Neural cell (in vitro differentiated cells): Measurements from ENCODE around the gene NBL1. TPM values are rescaled to one million over a fixed set of nuclear protein-coding genes. Genes with fewer than 3 reads are reported as not detected.
A peak's percentile ranks its signal among the peaks of the same experiment; 100 is the strongest.

Experiments used
- H2AFZ ChIP-seq: fragments of 200-600, 300-800 bp; sonication (generic), shearing (Covaris generic); 2 replicates; pipeline ENCODE4 v1.6.0; 2014; ENCODE audit warnings: low read depth, mild to moderate bottlenecking, antibody characterized with exemption, low read length, moderate library complexity
- H3F3A ChIP-seq: fragments of 200-600 bp; shearing (Covaris generic); 2 replicates; pipeline ENCODE4 v1.6.1; 2016; ENCODE audit warnings: mild to moderate bottlenecking, moderate library complexity, mixed read lengths, antibody characterized with exemption, low read length; ENCODE audit not compliant: insufficient read depth, poor library complexity, severe bottlenecking
- H3K27ac ChIP-seq: fragments of 200-600, 300-800 bp; sonication (generic), shearing (Covaris generic); 2 replicates; pipeline ENCODE4 v1.5.1; 2014; ENCODE audit warnings: mild to moderate bottlenecking, low read length, moderate library complexity
- H3K27me3 ChIP-seq: fragments of 300-800, 200-600 bp; sonication (generic), shearing (Covaris generic); 2 replicates; pipeline ENCODE4 v1.6.0; 2014; ENCODE audit warnings: mild to moderate bottlenecking, low read depth, low read length, moderate library complexity; ENCODE audit not compliant: insufficient read depth
- H3K36me3 ChIP-seq: fragments of 300-800, 200-600 bp; sonication (generic), shearing (Covaris generic); 2 replicates; pipeline ENCODE4 v1.5.1; 2014; ENCODE audit warnings: mild to moderate bottlenecking, antibody characterized with exemption, low read length, moderate library complexity; ENCODE audit not compliant: insufficient read depth
- H3K4me2 ChIP-seq: fragments of 300-800, 200-600 bp; sonication (generic), shearing (Covaris generic); 2 replicates; pipeline ENCODE4 v1.6.0; 2014; ENCODE audit warnings: mild to moderate bottlenecking, low read length
- H3K4me3 ChIP-seq: fragments of 300-800, 200-600 bp; sonication (generic), shearing (Covaris generic); 2 replicates; pipeline ENCODE4 v1.5.1; 2014; ENCODE audit warnings: mild to moderate bottlenecking, low read length, moderate library complexity
- H3K79me2 ChIP-seq: fragments of 200-600 bp; shearing (Covaris generic); replicated peaks from 2 replicates; pipeline ENCODE4 v1.6.0; 2014; ENCODE audit warnings: mild to moderate bottlenecking, low read length, moderate library complexity; ENCODE audit not compliant: insufficient read depth
- H3K9ac ChIP-seq: fragments of 300-800, 200-600 bp; sonication (generic), shearing (Covaris generic); 2 replicates; pipeline ENCODE4 v1.6.1; 2016; ENCODE audit warnings: mild to moderate bottlenecking, low read length, mixed read lengths
- H3K9me2 ChIP-seq: fragments of 200-600 bp; shearing (Covaris generic); 2 replicates; pipeline ENCODE4 v1.6.1; 2016; ENCODE audit warnings: mild to moderate bottlenecking, low read length, mixed read lengths; ENCODE audit not compliant: insufficient read depth
- H3K9me3 ChIP-seq: fragments of 200-600, 300-800 bp; sonication (generic), shearing (Covaris generic); 2 replicates; pipeline ENCODE4 v1.6.1; 2016; ENCODE audit warnings: mild to moderate bottlenecking, mixed run types, low read length, moderate library complexity, mixed read lengths
- H4K20me1 ChIP-seq: fragments of 200-600 bp; shearing (Covaris generic); 2 replicates; pipeline ENCODE4 v1.6.1; 2016; ENCODE audit warnings: mild to moderate bottlenecking, mixed run types; ENCODE audit not compliant: insufficient read depth
- EP300 ChIP-seq: fragments of 450-650 bp; conservative IDR thresholded peaks from 2 replicates; pipeline ENCODE4 v1.6.1; 2014; ENCODE audit warnings: antibody characterized with exemption, mild to moderate bottlenecking, moderate library complexity; ENCODE audit not compliant: poor library complexity, severe bottlenecking
- EZH2 ChIP-seq: fragments of 200-600, 300-800 bp; shearing (Covaris generic), sonication (generic); IDR thresholded peaks from 2 replicates; pipeline ENCODE4 v1.6.1; 2014; ENCODE audit warnings: antibody characterized with exemption, low read length, borderline replicate concordance, mild to moderate bottlenecking; ENCODE audit not compliant: insufficient read depth, poor library complexity, severe bottlenecking
- MXI1 ChIP-seq: fragments of 450-650 bp; conservative IDR thresholded peaks from 2 replicates; pipeline ENCODE4 v1.6.1; 2014; ENCODE audit warnings: antibody characterized with exemption, mild to moderate bottlenecking; ENCODE audit not compliant: poor library complexity, severe bottlenecking
- POLR2AphosphoS5 ChIP-seq: IDR thresholded peaks from 2 replicates; pipeline ENCODE4 v1.6.1; 2012
- RAD21 ChIP-seq: fragments of 450-650 bp; conservative IDR thresholded peaks from 2 replicates; pipeline ENCODE4 v1.6.1; 2014; ENCODE audit warnings: antibody characterized with exemption, mild to moderate bottlenecking, moderate library complexity
- SMC3 ChIP-seq: fragments of 450-650 bp; conservative IDR thresholded peaks from 2 replicates; pipeline ENCODE4 v1.6.1; 2014; ENCODE audit warnings: antibody characterized with exemption, mild to moderate bottlenecking, moderate library complexity; ENCODE audit not compliant: poor library complexity
- TAF1 ChIP-seq: IDR thresholded peaks from 2 replicates; pipeline ENCODE4 v1.6.1; 2012; ENCODE audit warnings: low read depth
- polyA plus RNA-seq: library from polyadenylated mRNA; depleted of rRNA; stranded (reverse); fragments of >200 nt; gene quantifications from 2 replicates; pipeline ENCODE4 v1.2.3, GENCODE V29; 2014
- TF ChIP-seq, protein P1 (sequence below): fragments of 450-650 bp; IDR thresholded peaks from 2 replicates; pipeline ENCODE4 v1.5.1; 2014; ENCODE audit warnings: antibody characterized with exemption, mild to moderate bottlenecking, moderate library complexity; ENCODE audit not compliant: poor library complexity, severe bottlenecking
- TF ChIP-seq, protein P2 (sequence below): IDR thresholded peaks from 2 replicates; pipeline ENCODE4 v1.6.1; 2012; ENCODE audit warnings: borderline replicate concordance

The NBL1 gene
- polyA plus RNA-seq, 1 donor from 2014 or later = 9.9 TPM

DNA sequence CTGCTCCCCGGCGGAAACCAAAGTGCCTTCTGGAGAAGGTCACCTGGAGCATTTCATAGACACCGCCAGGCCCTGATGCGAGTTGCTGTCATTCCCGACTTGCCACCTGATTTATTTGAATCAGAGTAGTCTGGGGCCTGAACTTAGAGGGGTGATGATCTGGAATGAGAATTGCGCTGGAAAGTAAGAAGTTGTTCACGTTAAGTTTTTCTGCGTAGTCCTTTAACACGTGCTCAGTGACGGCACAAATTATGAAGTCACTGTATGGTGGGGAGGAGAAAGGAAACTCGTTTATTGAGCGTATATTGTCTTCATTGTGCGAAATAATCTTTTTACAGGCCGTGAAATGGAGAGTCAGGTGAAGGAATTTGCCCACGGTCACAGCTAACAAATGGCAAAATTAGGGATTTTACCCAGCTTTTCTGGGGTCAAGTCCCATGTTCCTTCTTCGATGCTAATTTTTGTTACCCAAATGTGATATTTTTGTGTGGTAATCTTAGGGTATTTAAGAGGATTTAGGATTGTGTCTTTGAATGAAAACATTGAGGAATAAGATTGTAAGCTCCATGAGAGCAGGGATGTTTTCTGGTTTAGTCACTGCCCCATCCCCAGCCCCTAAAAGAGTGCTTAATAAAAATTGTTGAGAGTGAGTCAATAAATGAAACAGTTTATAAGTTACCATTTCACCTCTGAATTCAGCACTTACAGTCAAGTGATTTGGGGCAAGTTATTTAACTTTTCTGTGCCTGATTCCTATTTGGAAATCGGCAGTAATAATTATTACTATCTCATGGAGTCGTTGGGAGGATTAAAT lies 46.4 kb upstream of the NBL1 start:
- Histone ChIP-seq H3K4me3 (peak overlapping the region; percentile 98), H3K9me3 (no peaks in the 10 kb centered on the region), H3K9me2 (no peaks in the 10 kb centered on the region), H4K20me1 (no peaks in the 10 kb centered on the region), H3K4me2 (peak overlapping the region; percentile 88), H3K79me2 (peaks cover 50% of the 10 kb centered on the region), H3K9ac (peak overlapping the region; percentile 88), H3K27ac (peak overlapping the region; percentile 92), H3K27me3 (no peaks in the 10 kb centered on the region), H2AFZ (peak overlapping the region; percentile 74), H3K36me3 (no peaks in the 10 kb centered on the region), H3F3A (peaks cover 6% of the 10 kb centered on the region)
- TF ChIP-seq, protein P1, sequence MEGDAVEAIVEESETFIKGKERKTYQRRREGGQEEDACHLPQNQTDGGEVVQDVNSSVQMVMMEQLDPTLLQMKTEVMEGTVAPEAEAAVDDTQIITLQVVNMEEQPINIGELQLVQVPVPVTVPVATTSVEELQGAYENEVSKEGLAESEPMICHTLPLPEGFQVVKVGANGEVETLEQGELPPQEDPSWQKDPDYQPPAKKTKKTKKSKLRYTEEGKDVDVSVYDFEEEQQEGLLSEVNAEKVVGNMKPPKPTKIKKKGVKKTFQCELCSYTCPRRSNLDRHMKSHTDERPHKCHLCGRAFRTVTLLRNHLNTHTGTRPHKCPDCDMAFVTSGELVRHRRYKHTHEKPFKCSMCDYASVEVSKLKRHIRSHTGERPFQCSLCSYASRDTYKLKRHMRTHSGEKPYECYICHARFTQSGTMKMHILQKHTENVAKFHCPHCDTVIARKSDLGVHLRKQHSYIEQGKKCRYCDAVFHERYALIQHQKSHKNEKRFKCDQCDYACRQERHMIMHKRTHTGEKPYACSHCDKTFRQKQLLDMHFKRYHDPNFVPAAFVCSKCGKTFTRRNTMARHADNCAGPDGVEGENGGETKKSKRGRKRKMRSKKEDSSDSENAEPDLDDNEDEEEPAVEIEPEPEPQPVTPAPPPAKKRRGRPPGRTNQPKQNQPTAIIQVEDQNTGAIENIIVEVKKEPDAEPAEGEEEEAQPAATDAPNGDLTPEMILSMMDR = no peak
- TF ChIP-seq RAD21 (peak; percentile 8), SMC3 (no peak), POLR2AphosphoS5 (peak; percentile 9), MXI1 (peak; percentile 87), TAF1 (no peak), EP300 (no peak), EZH2 (no peak)
- TF ChIP-seq, protein P2, sequence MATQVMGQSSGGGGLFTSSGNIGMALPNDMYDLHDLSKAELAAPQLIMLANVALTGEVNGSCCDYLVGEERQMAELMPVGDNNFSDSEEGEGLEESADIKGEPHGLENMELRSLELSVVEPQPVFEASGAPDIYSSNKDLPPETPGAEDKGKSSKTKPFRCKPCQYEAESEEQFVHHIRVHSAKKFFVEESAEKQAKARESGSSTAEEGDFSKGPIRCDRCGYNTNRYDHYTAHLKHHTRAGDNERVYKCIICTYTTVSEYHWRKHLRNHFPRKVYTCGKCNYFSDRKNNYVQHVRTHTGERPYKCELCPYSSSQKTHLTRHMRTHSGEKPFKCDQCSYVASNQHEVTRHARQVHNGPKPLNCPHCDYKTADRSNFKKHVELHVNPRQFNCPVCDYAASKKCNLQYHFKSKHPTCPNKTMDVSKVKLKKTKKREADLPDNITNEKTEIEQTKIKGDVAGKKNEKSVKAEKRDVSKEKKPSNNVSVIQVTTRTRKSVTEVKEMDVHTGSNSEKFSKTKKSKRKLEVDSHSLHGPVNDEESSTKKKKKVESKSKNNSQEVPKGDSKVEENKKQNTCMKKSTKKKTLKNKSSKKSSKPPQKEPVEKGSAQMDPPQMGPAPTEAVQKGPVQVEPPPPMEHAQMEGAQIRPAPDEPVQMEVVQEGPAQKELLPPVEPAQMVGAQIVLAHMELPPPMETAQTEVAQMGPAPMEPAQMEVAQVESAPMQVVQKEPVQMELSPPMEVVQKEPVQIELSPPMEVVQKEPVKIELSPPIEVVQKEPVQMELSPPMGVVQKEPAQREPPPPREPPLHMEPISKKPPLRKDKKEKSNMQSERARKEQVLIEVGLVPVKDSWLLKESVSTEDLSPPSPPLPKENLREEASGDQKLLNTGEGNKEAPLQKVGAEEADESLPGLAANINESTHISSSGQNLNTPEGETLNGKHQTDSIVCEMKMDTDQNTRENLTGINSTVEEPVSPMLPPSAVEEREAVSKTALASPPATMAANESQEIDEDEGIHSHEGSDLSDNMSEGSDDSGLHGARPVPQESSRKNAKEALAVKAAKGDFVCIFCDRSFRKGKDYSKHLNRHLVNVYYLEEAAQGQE = no peak

DNA sequence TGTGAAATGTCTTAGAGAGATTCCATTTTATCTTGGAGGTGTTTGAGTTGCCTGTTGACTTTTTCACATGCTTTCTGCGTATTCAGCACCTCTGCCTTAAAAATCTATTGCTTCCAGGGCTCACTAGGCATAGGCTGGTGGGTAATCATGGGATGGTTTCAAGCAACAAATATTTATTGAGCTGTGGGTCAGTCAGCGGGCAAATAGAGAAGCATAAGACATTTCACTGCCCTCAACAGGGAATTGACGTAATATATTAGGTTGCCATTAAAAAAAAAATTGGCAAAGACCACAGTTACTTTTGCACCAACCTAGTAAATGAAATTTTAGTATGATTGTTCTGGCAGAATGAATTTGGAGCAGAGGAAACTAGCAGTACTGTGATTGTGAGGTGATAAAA lies 44.3 kb upstream of the NBL1 start:
- no peak overlapping the region for H3K4me2 ChIP-seq
- H4K20me1 ChIP-seq = no peaks in the 10 kb centered on the region
- H3K9me2 ChIP-seq = no peaks in the 10 kb centered on the region
- H3F3A ChIP-seq = peaks cover 6% of the 10 kb centered on the region
- no peaks in the 10 kb centered on the region for H3K36me3 ChIP-seq
- H3K9me3 ChIP-seq = no peaks in the 10 kb centered on the region
- peaks cover 65% of the 10 kb centered on the region for H3K79me2 ChIP-seq
- no peak overlapping the region for H3K9ac ChIP-seq
- H3K27ac ChIP-seq = no peak overlapping the region
- no peak overlapping the region for H2AFZ ChIP-seq
- TF ChIP-seq TAF1 = no peak
- TF ChIP-seq POLR2AphosphoS5 = no peak
- no peak for TF ChIP-seq RAD21
- TF ChIP-seq EZH2 = no peak
- no peak for TF ChIP-seq MXI1
- TF ChIP-seq SMC3 = no peak
- TF ChIP-seq EP300 = no peak
- TF ChIP-seq, protein P1 = no peak
- TF ChIP-seq, protein P2 = no peak
- H3K4me3 ChIP-seq = no peak overlapping the region
- H3K27me3 ChIP-seq = no peaks in the 10 kb centered on the region
